NB4 (cell line): ENCODE data around the gene HKDC1.

Experiments used
- MYC ChIP-seq: IDR thresholded peaks from 2 replicates; pipeline ENCODE4 v1.6.1; 2011; ENCODE audit warnings: low read depth, low read length
- POLR2A ChIP-seq: IDR thresholded peaks from 2 replicates; pipeline ENCODE4 v1.6.1; 2011; ENCODE audit warnings: mild to moderate bottlenecking; ENCODE audit not compliant: insufficient read length; ENCODE audit errors: extremely low read depth
- TF ChIP-seq, protein P1 (sequence below): IDR thresholded peaks from one replicate; pipeline ENCODE4 v1.5.1; 2012; ENCODE audit warnings: low read depth, low read length
- TF ChIP-seq, protein P2 (sequence below): IDR thresholded peaks from 2 replicates; pipeline ENCODE4 v1.6.1; 2011; ENCODE audit warnings: low read depth, low read length

DNA sequence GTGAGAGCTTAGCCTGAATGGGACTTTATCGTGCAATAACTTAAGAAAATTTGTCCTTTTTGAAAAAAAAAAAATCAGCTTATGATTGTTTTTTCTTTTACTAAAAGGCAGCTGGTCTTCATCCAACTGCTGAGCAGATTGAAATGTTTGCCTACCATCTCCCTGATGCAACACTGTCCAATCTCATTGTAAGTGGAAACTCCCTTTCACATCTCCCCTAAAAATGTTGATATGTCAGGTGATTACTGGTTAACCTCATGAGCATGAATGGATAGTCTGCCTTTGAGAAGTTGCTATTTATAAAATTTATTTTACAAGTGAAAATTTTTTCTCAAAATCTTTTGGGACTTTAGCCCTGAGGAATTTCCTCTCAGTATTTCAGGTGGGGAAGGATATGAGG is 17.8 kb upstream of the HKDC1 start:
- TF ChIP-seq, protein P1, sequence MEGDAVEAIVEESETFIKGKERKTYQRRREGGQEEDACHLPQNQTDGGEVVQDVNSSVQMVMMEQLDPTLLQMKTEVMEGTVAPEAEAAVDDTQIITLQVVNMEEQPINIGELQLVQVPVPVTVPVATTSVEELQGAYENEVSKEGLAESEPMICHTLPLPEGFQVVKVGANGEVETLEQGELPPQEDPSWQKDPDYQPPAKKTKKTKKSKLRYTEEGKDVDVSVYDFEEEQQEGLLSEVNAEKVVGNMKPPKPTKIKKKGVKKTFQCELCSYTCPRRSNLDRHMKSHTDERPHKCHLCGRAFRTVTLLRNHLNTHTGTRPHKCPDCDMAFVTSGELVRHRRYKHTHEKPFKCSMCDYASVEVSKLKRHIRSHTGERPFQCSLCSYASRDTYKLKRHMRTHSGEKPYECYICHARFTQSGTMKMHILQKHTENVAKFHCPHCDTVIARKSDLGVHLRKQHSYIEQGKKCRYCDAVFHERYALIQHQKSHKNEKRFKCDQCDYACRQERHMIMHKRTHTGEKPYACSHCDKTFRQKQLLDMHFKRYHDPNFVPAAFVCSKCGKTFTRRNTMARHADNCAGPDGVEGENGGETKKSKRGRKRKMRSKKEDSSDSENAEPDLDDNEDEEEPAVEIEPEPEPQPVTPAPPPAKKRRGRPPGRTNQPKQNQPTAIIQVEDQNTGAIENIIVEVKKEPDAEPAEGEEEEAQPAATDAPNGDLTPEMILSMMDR, result no peak
- TF ChIP-seq MYC (no peak), POLR2A (no peak)
- TF ChIP-seq, protein P2, sequence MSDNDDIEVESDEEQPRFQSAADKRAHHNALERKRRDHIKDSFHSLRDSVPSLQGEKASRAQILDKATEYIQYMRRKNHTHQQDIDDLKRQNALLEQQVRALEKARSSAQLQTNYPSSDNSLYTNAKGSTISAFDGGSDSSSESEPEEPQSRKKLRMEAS, result no peak
